GM23248 (cell line): ENCODE results near the gene IQCK. TPM values are rescaled to one million over a fixed set of nuclear protein-coding genes. Genes with fewer than 3 reads are reported as not detected.
"Not testable (repeated sequence)": the region's sequence is repeated elsewhere in the genome, so short reads cannot be mapped to it uniquely, and the experiment has no call there.

Experiments used
- DNase-seq: peaks from one replicate; pipeline ENCODE4 v3.0.0-alpha.2; 2015
- H2AFZ ChIP-seq: fragments of 200-600 bp; sonication (generic); 2 replicates; pipeline ENCODE4 v1.6.1; 2016; ENCODE audit warnings: antibody characterized with exemption
- H3F3A ChIP-seq: fragments of 200-600 bp; sonication (generic); 2 replicates; pipeline ENCODE4 v1.6.1; 2016; ENCODE audit warnings: mild to moderate bottlenecking, antibody characterized with exemption, mixed run types; ENCODE audit not compliant: insufficient read depth
- H3K27ac ChIP-seq: fragments of 200-600 bp; sonication (generic); 2 replicates; pipeline ENCODE4 v1.5.1; 2016; ENCODE audit warnings: mild to moderate bottlenecking
- H3K27me3 ChIP-seq: fragments of 200-600 bp; sonication (generic); replicated peaks from 2 replicates; pipeline ENCODE4 v1.6.1; 2016; ENCODE audit warnings: mild to moderate bottlenecking; ENCODE audit not compliant: insufficient read depth
- H3K36me3 ChIP-seq: fragments of 200-600 bp; sonication (generic); 2 replicates; pipeline ENCODE4 v1.6.1; 2016; ENCODE audit warnings: low read depth, mild to moderate bottlenecking
- H3K4me1 ChIP-seq: fragments of 200-600 bp; sonication (generic); 2 replicates; pipeline ENCODE4 v1.6.1; 2016; ENCODE audit warnings: mild to moderate bottlenecking; ENCODE audit not compliant: insufficient read depth
- H3K4me2 ChIP-seq: fragments of 200-600 bp; sonication (generic); one replicate; pipeline ENCODE4 v1.6.1; 2016; ENCODE audit warnings: mild to moderate bottlenecking; ENCODE audit not compliant: unreplicated experiment
- H3K4me3 ChIP-seq: fragments of 200-600 bp; sonication (generic); 2 replicates; pipeline ENCODE4 v1.5.1; 2016; ENCODE audit warnings: mild to moderate bottlenecking
- H3K79me2 ChIP-seq: fragments of 200-600 bp; sonication (generic); 2 replicates; pipeline ENCODE4 v1.6.1; 2016; ENCODE audit warnings: mild to moderate bottlenecking; ENCODE audit not compliant: insufficient read depth
- H3K9ac ChIP-seq: fragments of 200-600 bp; sonication (generic); 2 replicates; pipeline ENCODE4 v1.6.1; 2016; ENCODE audit warnings: mild to moderate bottlenecking
- H3K9me2 ChIP-seq: fragments of 200-600 bp; sonication (generic); 2 replicates; pipeline ENCODE4 v1.6.1; 2016; ENCODE audit warnings: mixed run types, mild to moderate bottlenecking, moderate library complexity; ENCODE audit not compliant: insufficient read depth
- H3K9me3 ChIP-seq: fragments of 200-600 bp; sonication (generic); one replicate; pipeline ENCODE4 v1.6.1; 2017; ENCODE audit warnings: low read depth
- H4K20me1 ChIP-seq: fragments of 200-600 bp; sonication (generic); 2 replicates; pipeline ENCODE4 v1.6.0; 2016; ENCODE audit not compliant: insufficient read depth
- EZH2 ChIP-seq: fragments of 200-600 bp; sonication (generic); IDR thresholded peaks from 2 replicates; pipeline ENCODE4 v1.6.1; 2018; ENCODE audit warnings: antibody characterized with exemption, mild to moderate bottlenecking; ENCODE audit not compliant: insufficient read depth, poor library complexity, severe bottlenecking
- EZH2phosphoT487 ChIP-seq: fragments of 200-600 bp; sonication (generic); IDR thresholded peaks from 2 replicates; pipeline ENCODE4 v1.6.1; 2018; ENCODE audit warnings: antibody characterized with exemption, moderate library complexity, mild to moderate bottlenecking, low read depth; ENCODE audit not compliant: insufficient read depth
- WGBS, 2 experiments: methylation state at CpG; one replicate each; pipeline ENCODE4 v1.1.6; 2015 to 2017; ENCODE audit warnings: low lambda C conversion rate in 2 of 2, low coverage in 1 of 2; ENCODE audit errors: missing lambda C conversion rate in 2 of 2; 5-methylcytosine and 5-hydroxymethylcytosine counted together
- in situ Hi-C: fragments of 300-500 bp; cut with MboI; formaldehyde crosslinking; loops from 2 replicates; pipeline ENCODE4 v1.15.0; 2020
- polyA plus RNA-seq: library from polyadenylated mRNA; unstranded; fragments of >200 nt; fragmentation: Nextera tagmentation; extraction: Ambion mirVana; gene quantifications from 2 replicates; pipeline ENCODE4 v1.2.1, GENCODE V29; 2016
- total RNA-seq: library from RNA; depleted of rRNA; stranded (reverse); fragments of >200 nt; shearing (Covaris generic); gene quantifications from 2 replicates; pipeline ENCODE4 v1.2.3, GENCODE V29; 2014

IQCK gene
- total and polyA plus RNA-seq, 2 experiments from 2014 or later = 9.7 to 9.8 TPM

- 82 to 85% methylated on average over 5 of the region's 5 CpGs for WGBS, 2 experiments
- Histone ChIP-seq H3K9ac (no peak overlapping the region), H2AFZ (no peak overlapping the region), H3K4me2 (no peak overlapping the region), H3K36me3 (peaks cover 4% of the 10 kb centered on the region; the same call in 1 of the 2 replicates), H4K20me1 (no peaks in the 10 kb centered on the region), H3K27ac (no peak overlapping the region), H3K9me2 (no peaks in the 10 kb centered on the region), H3K4me1 (peaks cover 13% of the 10 kb centered on the region; the same call in 1 of the 2 replicates), H3F3A (peaks cover 8% of the 10 kb centered on the region; the same call in 1 of the 2 replicates), H3K9me3 (no peaks in the 10 kb centered on the region), H3K79me2 (peaks cover 75% of the 10 kb centered on the region), H3K4me3 (no peak overlapping the region), H3K27me3 (no peaks in the 10 kb centered on the region)
- TF ChIP-seq EZH2 (no peak), EZH2phosphoT487 (no peak)
- in situ Hi-C loops = loop anchor here (10.0 kb wide), 1 partner anchor 169 kb away; the partner anchor contains the start of gene GPRC5B
- DNase-seq = peak; percentile 34
These were observed 2.5 kb upstream of the IQCK start for GRCh38 chr16:19715566-19715965.

GRCh38 chr16:19716183-19716582, 1.9 kb upstream of the IQCK start:
- Histone ChIP-seq H3K79me2 (peaks cover 75% of the 10 kb centered on the region), H3K27me3 (no peaks in the 10 kb centered on the region), H4K20me1 (no peaks in the 10 kb centered on the region), H3K4me3 (peak overlapping the region; percentile 93; the same call in 1 of the 2 replicates), H3K9me2 (no peaks in the 10 kb centered on the region), H3K27ac (no peak overlapping the region), H3K4me1 (peaks cover 13% of the 10 kb centered on the region; the same call in 1 of the 2 replicates), H3K9ac (no peak overlapping the region), H2AFZ (no peak overlapping the region), H3K36me3 (peaks cover 4% of the 10 kb centered on the region; the same call in 1 of the 2 replicates), H3F3A (peaks cover 8% of the 10 kb centered on the region; the same call in 1 of the 2 replicates), H3K4me2 (peak overlapping the region; percentile 98), H3K9me3 (no peaks in the 10 kb centered on the region)
- 100% methylated on average over 1 of the region's 1 CpG for WGBS, 2 experiments
- TF ChIP-seq EZH2 (no peak), EZH2phosphoT487 (no peak)
- in situ Hi-C loops = loop anchor here (10.0 kb wide), 1 partner anchor 169 kb away; the partner anchor contains the start of gene GPRC5B
- no peak for DNase-seq

GRCh38 chr16:19716728-19717127, 1.3 kb upstream of the IQCK start:
- H3K9ac ChIP-seq = peak overlapping the region; percentile 95
- not testable (repeated sequence) for H3K36me3 ChIP-seq, H3K27me3 ChIP-seq, H3K9me2 ChIP-seq, DNase-seq, H3F3A ChIP-seq, H3K9me3 ChIP-seq, H4K20me1 ChIP-seq
- peak overlapping the region; percentile 100 for H2AFZ ChIP-seq
- peak overlapping the region; percentile 86 for H3K27ac ChIP-seq
- peak overlapping the region; percentile 93 for H3K4me3 ChIP-seq
- H3K4me1 ChIP-seq = peaks cover 13% of the 10 kb centered on the region; the same call in 1 of the 2 replicates
- in situ Hi-C loops = loop anchor here (10.0 kb wide), 1 partner anchor 168 kb away; the partner anchor contains the start of gene GPRC5B
- H3K79me2 ChIP-seq = peaks cover 74% of the 10 kb centered on the region
- WGBS, 2 experiments = 21 to 24% methylated on average over 11 of the region's 11 CpGs
- H3K4me2 ChIP-seq = peak overlapping the region; percentile 98

- H3K9me3 ChIP-seq = no peaks in the 10 kb centered on the region
- peaks cover 13% of the 10 kb centered on the region; the same call in 1 of the 2 replicates for H3K4me1 ChIP-seq
- WGBS, 2 experiments = 0 to 1% methylated on average over 10 of the region's 10 CpGs
- peak overlapping the region; percentile 93 for H3K4me3 ChIP-seq
- TF ChIP-seq EZH2phosphoT487 (no peak), EZH2 (no peak)
- H3K4me2 ChIP-seq = peak overlapping the region; percentile 98
- peak overlapping the region; percentile 95 for H3K9ac ChIP-seq
- no peaks in the 10 kb centered on the region for H3K9me2 ChIP-seq
- H3K79me2 ChIP-seq = peaks cover 68% of the 10 kb centered on the region
- H3K36me3 ChIP-seq = peaks cover 4% of the 10 kb centered on the region; the same call in 1 of the 2 replicates
- H2AFZ ChIP-seq = peak overlapping the region; percentile 100
- in situ Hi-C loops = loop anchor here (10.0 kb wide), 1 partner anchor 167 kb away; the partner anchor contains the start of gene GPRC5B
- H4K20me1 ChIP-seq = no peaks in the 10 kb centered on the region
- H3F3A ChIP-seq = peaks cover 8% of the 10 kb centered on the region; the same call in 1 of the 2 replicates
- peak overlapping the region; percentile 86 for H3K27ac ChIP-seq
- no peaks in the 10 kb centered on the region for H3K27me3 ChIP-seq
- peak; percentile 40 for DNase-seq
These were observed 757 bp upstream of the IQCK start for GRCh38 chr16:19717314-19717713.
